IMR-90 (cell line): Measurements from ENCODE around the gene GTPBP6.

Experiments
- BHLHE40 ChIP-seq: fragments of 150-350 bp; IDR thresholded peaks from 2 replicates; pipeline ENCODE4 v1.6.1; 2016; ENCODE audit warnings: mild to moderate bottlenecking, low read depth, low read length
- FOS ChIP-seq: fragments of 150-350 bp; IDR thresholded peaks from 2 replicates; pipeline ENCODE4 v1.6.1; 2016; ENCODE audit warnings: low read depth, low read length
- MAFK ChIP-seq: IDR thresholded peaks from 2 replicates; pipeline ENCODE4 v1.6.1; 2012; ENCODE audit warnings: low read depth, low read length, improper control_type of control experiment
- MAZ ChIP-seq: IDR thresholded peaks from 2 replicates; pipeline ENCODE4 v1.6.1; 2012; ENCODE audit warnings: low read depth, mild to moderate bottlenecking, low read length, improper control_type of control experiment, moderate library complexity, borderline replicate concordance
- NFE2L2 ChIP-seq: fragments of 150-350 bp; IDR thresholded peaks from 2 replicates; pipeline ENCODE4 v1.6.1; 2016; ENCODE audit warnings: low read depth, mild to moderate bottlenecking, low read length
- POLR2A ChIP-seq: IDR thresholded peaks from 2 replicates; pipeline ENCODE4 v1.6.1; 2012; ENCODE audit warnings: mild to moderate bottlenecking, low read depth, low read length
- RCOR1 ChIP-seq: IDR thresholded peaks from 2 replicates; pipeline ENCODE4 v1.6.1; 2012; ENCODE audit warnings: mild to moderate bottlenecking, low read length, improper control_type of control experiment; ENCODE audit not compliant: insufficient replicate concordance
- RFX5 ChIP-seq: IDR thresholded peaks from 2 replicates; pipeline ENCODE4 v1.8.0; 2012; ENCODE audit warnings: low read depth, mild to moderate bottlenecking, low read length, moderate library complexity
- TF ChIP-seq, protein P1 (sequence below): conservative IDR thresholded peaks from 2 replicates; pipeline ENCODE4 v1.5.1; 2012; ENCODE audit warnings: mild to moderate bottlenecking, low read depth, low read length, improper control_type of control experiment
- TF ChIP-seq, protein P2 (sequence below): fragments of 150-350 bp; IDR thresholded peaks from 2 replicates; pipeline ENCODE4 v1.6.1; 2017; ENCODE audit warnings: mild to moderate bottlenecking, antibody characterized with exemption, low read length, low read depth
- TF ChIP-seq, protein P3 (sequence below): fragments of 150-350 bp; IDR thresholded peaks from 2 replicates; pipeline ENCODE4 v1.6.1; 2016; ENCODE audit warnings: low read depth, mild to moderate bottlenecking, low read length, moderate library complexity, borderline replicate concordance

DNA sequence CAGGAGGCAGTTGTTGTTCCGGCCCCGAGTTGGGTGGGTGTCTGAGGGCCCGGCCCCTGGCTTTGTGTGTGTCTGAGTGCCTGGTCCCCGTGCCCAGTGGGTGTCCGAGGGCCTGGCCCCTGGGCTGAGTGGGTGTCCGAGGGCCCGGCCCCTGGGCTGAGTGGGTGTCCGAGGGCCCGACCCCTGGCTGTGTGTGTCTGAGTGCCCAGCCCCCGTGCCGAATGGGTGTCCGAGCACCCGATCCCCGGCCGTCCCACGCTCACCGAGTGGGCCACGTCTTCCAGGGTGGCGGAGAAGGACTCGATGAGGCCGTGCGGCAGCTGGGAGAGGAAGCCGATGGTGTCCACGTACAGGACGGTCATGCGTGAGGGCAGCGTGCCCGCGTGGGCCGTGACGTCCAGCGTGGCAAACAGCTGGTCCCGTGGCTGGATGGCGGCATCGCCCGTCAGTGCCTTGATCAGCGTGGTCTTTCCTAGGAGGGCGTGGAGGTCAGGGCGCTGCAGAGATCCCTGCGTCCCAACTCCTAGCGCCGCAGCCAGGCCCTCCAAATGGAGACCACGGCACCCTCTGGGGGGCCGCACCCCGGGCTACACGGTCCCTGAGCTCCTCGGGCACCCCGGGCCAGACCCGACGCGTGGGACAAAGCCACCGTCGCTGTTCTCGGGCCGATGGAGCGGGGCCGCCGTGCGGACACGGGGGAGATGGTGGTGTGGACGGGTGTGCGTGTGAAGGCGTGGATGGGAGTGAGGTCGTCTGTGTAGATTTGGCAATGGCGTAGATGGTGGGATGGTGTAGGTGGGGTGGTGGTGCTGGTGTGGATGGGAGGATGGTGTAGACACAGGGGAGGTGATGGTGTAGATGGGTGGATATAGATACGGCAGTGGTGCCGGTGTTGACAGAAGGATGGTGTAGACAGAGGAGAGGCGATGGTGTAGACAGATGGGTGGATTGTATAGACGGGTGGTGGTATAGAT lies 7.2 kb downstream of the GTPBP6 start:
- TF ChIP-seq, protein P1, sequence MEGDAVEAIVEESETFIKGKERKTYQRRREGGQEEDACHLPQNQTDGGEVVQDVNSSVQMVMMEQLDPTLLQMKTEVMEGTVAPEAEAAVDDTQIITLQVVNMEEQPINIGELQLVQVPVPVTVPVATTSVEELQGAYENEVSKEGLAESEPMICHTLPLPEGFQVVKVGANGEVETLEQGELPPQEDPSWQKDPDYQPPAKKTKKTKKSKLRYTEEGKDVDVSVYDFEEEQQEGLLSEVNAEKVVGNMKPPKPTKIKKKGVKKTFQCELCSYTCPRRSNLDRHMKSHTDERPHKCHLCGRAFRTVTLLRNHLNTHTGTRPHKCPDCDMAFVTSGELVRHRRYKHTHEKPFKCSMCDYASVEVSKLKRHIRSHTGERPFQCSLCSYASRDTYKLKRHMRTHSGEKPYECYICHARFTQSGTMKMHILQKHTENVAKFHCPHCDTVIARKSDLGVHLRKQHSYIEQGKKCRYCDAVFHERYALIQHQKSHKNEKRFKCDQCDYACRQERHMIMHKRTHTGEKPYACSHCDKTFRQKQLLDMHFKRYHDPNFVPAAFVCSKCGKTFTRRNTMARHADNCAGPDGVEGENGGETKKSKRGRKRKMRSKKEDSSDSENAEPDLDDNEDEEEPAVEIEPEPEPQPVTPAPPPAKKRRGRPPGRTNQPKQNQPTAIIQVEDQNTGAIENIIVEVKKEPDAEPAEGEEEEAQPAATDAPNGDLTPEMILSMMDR = no peak
- no peak for TF ChIP-seq POLR2A
- no peak for TF ChIP-seq MAFK
- TF ChIP-seq RFX5 = no peak
- no peak for TF ChIP-seq FOS
- TF ChIP-seq, protein P2, sequence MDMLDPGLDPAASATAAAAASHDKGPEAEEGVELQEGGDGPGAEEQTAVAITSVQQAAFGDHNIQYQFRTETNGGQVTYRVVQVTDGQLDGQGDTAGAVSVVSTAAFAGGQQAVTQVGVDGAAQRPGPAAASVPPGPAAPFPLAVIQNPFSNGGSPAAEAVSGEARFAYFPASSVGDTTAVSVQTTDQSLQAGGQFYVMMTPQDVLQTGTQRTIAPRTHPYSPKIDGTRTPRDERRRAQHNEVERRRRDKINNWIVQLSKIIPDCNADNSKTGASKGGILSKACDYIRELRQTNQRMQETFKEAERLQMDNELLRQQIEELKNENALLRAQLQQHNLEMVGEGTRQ = no peak
- TF ChIP-seq BHLHE40 = no peak
- no peak for TF ChIP-seq MAZ
- TF ChIP-seq NFE2L2 = no peak
- TF ChIP-seq, protein P3, sequence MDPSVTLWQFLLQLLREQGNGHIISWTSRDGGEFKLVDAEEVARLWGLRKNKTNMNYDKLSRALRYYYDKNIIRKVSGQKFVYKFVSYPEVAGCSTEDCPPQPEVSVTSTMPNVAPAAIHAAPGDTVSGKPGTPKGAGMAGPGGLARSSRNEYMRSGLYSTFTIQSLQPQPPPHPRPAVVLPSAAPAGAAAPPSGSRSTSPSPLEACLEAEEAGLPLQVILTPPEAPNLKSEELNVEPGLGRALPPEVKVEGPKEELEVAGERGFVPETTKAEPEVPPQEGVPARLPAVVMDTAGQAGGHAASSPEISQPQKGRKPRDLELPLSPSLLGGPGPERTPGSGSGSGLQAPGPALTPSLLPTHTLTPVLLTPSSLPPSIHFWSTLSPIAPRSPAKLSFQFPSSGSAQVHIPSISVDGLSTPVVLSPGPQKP = no peak
- no peak for TF ChIP-seq RCOR1
